ENCODE results near the gene TSEN2. TPM values are rescaled to one million over a fixed set of nuclear protein-coding genes. Genes with fewer than 3 reads are reported as not detected.
A peak's percentile ranks its signal among the peaks of the same experiment; 100 is the strongest.

The TSEN2 gene
- total RNA-seq, 1 experiment from 2014 or later, result 26.8 TPM

GRCh38 chr3:12460127-12460526, 24.2 kb upstream of the TSEN2 start:
- Histone ChIP-seq H3K36me3 (ENCODE audit: low read depth) (0 out of 2 replicates have a peak, but pooled peaks cover 3% of the 10 kb centered on the region), H3K79me2 (ENCODE audit: low read depth) (no peaks in the 10 kb centered on the region), H3K27me3 (ENCODE audit: insufficient read depth, low read depth) (no peaks in the 10 kb centered on the region), H3K4me3 (no peak overlapping the region), H3K27ac (no peak overlapping the region), H2AFZ (no peak overlapping the region), H4K20me1 (ENCODE audit: insufficient read depth) (no peaks in the 10 kb centered on the region), H3F3A (ENCODE audit: insufficient read depth, low read depth) (peaks cover 15% of the 10 kb centered on the region), H3K4me1 (replicated peaks; ENCODE audit: insufficient read depth) (peaks cover 26% of the 10 kb centered on the region), H3K9me3 (ENCODE audit: insufficient read depth, low read depth) (no peaks in the 10 kb centered on the region), H3K9me2 (ENCODE audit: insufficient read depth) (no peaks in the 10 kb centered on the region), H3K4me2 (no peak overlapping the region)
- intact Hi-C loops (cut with micrococcal nuclease; ENCODE audit: unreplicated experiment), result no loop called here
- ChIA-PET POLR2A (ENCODE audit: unreplicated experiment) (no interaction called here), CTCF (no interaction called here)
- TF ChIP-seq CTCF (conservative IDR thresholded peaks at IDR 0.05) (no peak), EZH2 (IDR thresholded peaks at IDR 0.05; ENCODE audit: low read depth) (no peak)
- no TSS peak for BruUV-seq (replicated peaks)
- no peak for DNase-seq

GRCh38 chr3:12461097-12461649, 23.1 kb upstream of the TSEN2 start:
- no peaks in the 10 kb centered on the region for H3K27me3 ChIP-seq (ENCODE audit: insufficient read depth, low read depth)
- no peak overlapping the region for H3K4me3 ChIP-seq
- H3F3A ChIP-seq (ENCODE audit: insufficient read depth, low read depth), result peaks cover 15% of the 10 kb centered on the region
- ChIA-PET CTCF (no interaction called here), POLR2A (ENCODE audit: unreplicated experiment) (interaction anchor here (0.6 kb wide), 2 partner anchors 28 to 289 kb away, joined by 3 to 4 read pairs; no protein-coding TSS in a partner anchor)
- intact Hi-C loops (cut with micrococcal nuclease; ENCODE audit: unreplicated experiment), result no loop called here
- peak; percentile 34 to 58 for DNase-seq
- no TSS peak for BruUV-seq (replicated peaks)
- H4K20me1 ChIP-seq (ENCODE audit: insufficient read depth), result no peaks in the 10 kb centered on the region
- H3K4me2 ChIP-seq, result peak overlapping the region; percentile 32; the same call in 1 of the 2 replicates
- H2AFZ ChIP-seq, result peak overlapping the region; percentile 53; the same call in 1 of the 2 replicates
- H3K9me2 ChIP-seq (ENCODE audit: insufficient read depth), result no peaks in the 10 kb centered on the region
- TF ChIP-seq EZH2 (IDR thresholded peaks at IDR 0.05; ENCODE audit: low read depth) (no peak), CTCF (conservative IDR thresholded peaks at IDR 0.05) (no peak)
- no peaks in the 10 kb centered on the region for H3K36me3 ChIP-seq (ENCODE audit: low read depth)
- no peaks in the 10 kb centered on the region for H3K9me3 ChIP-seq (ENCODE audit: insufficient read depth, low read depth)
- peaks cover 21% of the 10 kb centered on the region for H3K4me1 ChIP-seq (replicated peaks; ENCODE audit: insufficient read depth)
- H3K79me2 ChIP-seq (ENCODE audit: low read depth), result no peaks in the 10 kb centered on the region
- 0 out of 2 replicates have a peak overlapping the region, but pooled peaks have one; percentile 35 for H3K27ac ChIP-seq

- Histone ChIP-seq H3K9me2 (ENCODE audit: insufficient read depth) (no peaks in the 10 kb centered on the region), H3F3A (ENCODE audit: insufficient read depth, low read depth) (peaks cover 15% of the 10 kb centered on the region), H4K20me1 (ENCODE audit: insufficient read depth) (no peaks in the 10 kb centered on the region), H3K27me3 (ENCODE audit: insufficient read depth, low read depth) (no peaks in the 10 kb centered on the region), H3K36me3 (ENCODE audit: low read depth) (no peaks in the 10 kb centered on the region), H3K79me2 (ENCODE audit: low read depth) (no peaks in the 10 kb centered on the region), H2AFZ (no peak overlapping the region), H3K4me2 (no peak overlapping the region), H3K9me3 (ENCODE audit: insufficient read depth, low read depth) (no peaks in the 10 kb centered on the region), H3K27ac (no peak overlapping the region; the same call in 1 of the 2 replicates), H3K4me1 (replicated peaks; ENCODE audit: insufficient read depth) (peaks cover 21% of the 10 kb centered on the region), H3K4me3 (no peak overlapping the region)
- BruUV-seq (replicated peaks), result no TSS peak
- ChIA-PET CTCF (no interaction called here), POLR2A (ENCODE audit: unreplicated experiment) (no interaction called here)
- intact Hi-C loops (cut with micrococcal nuclease; ENCODE audit: unreplicated experiment), result no loop called here
- DNase-seq, result no peak
- TF ChIP-seq CTCF (conservative IDR thresholded peaks at IDR 0.05), result no peak
- no peak for TF ChIP-seq EZH2 (IDR thresholded peaks at IDR 0.05; ENCODE audit: low read depth)
Observed at GRCh38 chr3:12462159-12462947, 21.9 kb upstream of the TSEN2 start.
